B cell (primary cell): ENCODE data around the gene KRTAP10-7. TPM values are rescaled to one million over a fixed set of nuclear protein-coding genes. Genes with fewer than 3 reads are reported as not detected.

Experiments
- ATAC-seq: fragments of 200-7000 bp; cut with Tn5 transposase; one replicate; pipeline ENCODE4 v1.10.0; 2021; ENCODE audit warnings: low read depth, mild to moderate bottlenecking, moderate number of reproducible peaks, moderate library complexity
- CTCF ChIA-PET: fragments of 350-600 bp; sonication (Branson Sonifier 250); formaldehyde crosslinking; loops from one replicate; lab custom pipeline; 2021; ENCODE audit warnings: antibody characterized with exemption, inconsistent platforms; lab: Charles Lee
- POLR2A ChIA-PET: fragments of 350-600 bp; sonication (Branson Sonifier 250); formaldehyde crosslinking; loops from one replicate; lab custom pipeline; 2021; ENCODE audit warnings: antibody characterized with exemption; lab: Charles Lee
- DNase-seq: peaks from one replicate; pipeline ENCODE4 v3.0.0; 2013
- H2AFZ ChIP-seq: 2 replicates; pipeline ENCODE4 v1.6.1; 2012; ENCODE audit warnings: mild to moderate bottlenecking, low read depth, low read length; ENCODE audit not compliant: insufficient read depth, poor library complexity, severe bottlenecking
- H3K27ac ChIP-seq, 2 donors: 1 replicate in 1 of 2; 2 replicates in 1 of 2; pipeline ENCODE4 v1.5.1; 2012 to 2013; ENCODE audit warnings: low read length in 2 of 2, mild to moderate bottlenecking in 2 of 2, moderate library complexity in 1 of 2
- H3K27me3 ChIP-seq, 4 experiments: fragments of 200-600 bp in 1 of 4; sonication (generic) in 1 of 4; replicated peaks in 1 of 4; 1 replicate in 2 of 4; 2 replicates in 2 of 4; pipeline versions ENCODE4 v1.6.1 to v1.7.0; 2013 to 2016; ENCODE audit warnings: low read length in 3 of 4, mild to moderate bottlenecking in 2 of 4, mixed read lengths in 1 of 4, moderate library complexity in 1 of 4; ENCODE audit not compliant: insufficient read depth in 4 of 4, control insufficient read depth in 3 of 4; ENCODE audit errors: control extremely low read depth in 1 of 4
- H3K36me3 ChIP-seq, 2 experiments: replicated peaks in 1 of 2; 1 replicate in 1 of 2; 2 replicates in 1 of 2; pipeline versions ENCODE4 v1.6.1 to v1.7.1; 2013; ENCODE audit warnings: low read length in 1 of 2; ENCODE audit not compliant: insufficient read depth in 2 of 2, control insufficient read depth in 1 of 2; ENCODE audit errors: control extremely low read depth in 1 of 2, extremely low read depth in 1 of 2
- H3K4me1 ChIP-seq, 2 donors: fragments of 200-600 bp in 1 of 2; sonication (generic) in 1 of 2; 1 replicate in 1 of 2; 2 replicates in 1 of 2; pipeline versions ENCODE4 v1.5.1 to v1.6.1; 2013 to 2017; ENCODE audit warnings: low read length in 2 of 2; ENCODE audit not compliant: control insufficient read depth in 2 of 2, insufficient read depth in 2 of 2
- H3K4me2 ChIP-seq: replicated peaks from 2 replicates; pipeline ENCODE3; 2012; ENCODE audit warnings: mild to moderate bottlenecking, low read depth, low read length; ENCODE audit not compliant: poor library complexity, severe bottlenecking
- H3K4me3 ChIP-seq, 5 experiments: fragments of 200-600 bp in 1 of 5; sonication (generic) in 1 of 5; 1 replicate in 3 of 5; 2 replicates in 2 of 5; pipeline versions ENCODE4 v1.5.1 to v1.7.0; 2011 to 2016; ENCODE audit warnings: low read length in 4 of 5, mild to moderate bottlenecking in 4 of 5, low read depth in 2 of 5, control low read depth in 1 of 5, moderate library complexity in 1 of 5; ENCODE audit not compliant: insufficient read depth in 1 of 5; ENCODE audit errors: control extremely low read depth in 1 of 5, extremely low read depth in 1 of 5
- H3K79me2 ChIP-seq: fragments of 200-600 bp; sonication (generic); one replicate; pipeline ENCODE4 v1.6.0; 2016; ENCODE audit warnings: low read length; ENCODE audit not compliant: control insufficient read depth, insufficient read depth
- H3K9ac ChIP-seq: fragments of 200-600 bp; sonication (generic); 2 replicates; pipeline ENCODE4 v1.6.1; 2017; ENCODE audit warnings: mild to moderate bottlenecking, low read length, moderate library complexity
- H3K9me3 ChIP-seq, 3 donors: one replicate each; pipeline versions ENCODE4 v1.6.1 to v1.7.1; 2013; ENCODE audit warnings: low read length in 2 of 3; ENCODE audit not compliant: control insufficient read depth in 2 of 3, insufficient read depth in 1 of 3; ENCODE audit errors: control extremely low read depth in 1 of 3
- H4K20me1 ChIP-seq: 2 replicates; pipeline ENCODE4 v1.6.0; 2012; ENCODE audit warnings: mild to moderate bottlenecking, low read length; ENCODE audit not compliant: insufficient read depth, control insufficient read depth, poor library complexity, severe bottlenecking
- H3K27ac Mint-ChIP-seq: one replicate; pipeline ENCODE4 v1.8.0; 2021; ENCODE audit warnings: mixed read lengths
- H3K27me3 Mint-ChIP-seq: one replicate; pipeline ENCODE4 v1.8.0; 2021; ENCODE audit warnings: mixed read lengths
- H3K4me1 Mint-ChIP-seq: one replicate; pipeline ENCODE4 v1.8.0; 2021; ENCODE audit warnings: mixed read lengths
- H3K4me3 Mint-ChIP-seq: one replicate; pipeline ENCODE4 v1.8.0; 2021; ENCODE audit warnings: mixed read lengths
- H3K9me3 Mint-ChIP-seq: one replicate; pipeline ENCODE4 v1.8.0; 2022; ENCODE audit warnings: mixed read lengths; ENCODE audit not compliant: insufficient read depth
- CTCF ChIP-seq: fragments of 200-600 bp; IDR thresholded peaks from one replicate; pipeline ENCODE4 v1.8.0; 2022; ENCODE audit warnings: antibody characterized with exemption, mild to moderate bottlenecking
- EZH2 ChIP-seq: IDR thresholded peaks from 2 replicates; pipeline ENCODE4 v1.6.1; 2012; ENCODE audit warnings: borderline replicate concordance, low read depth, mild to moderate bottlenecking, moderate library complexity, low read length; ENCODE audit not compliant: insufficient read depth, poor library complexity, severe bottlenecking
- WGBS: methylation state at CpG from one replicate; pipeline ENCODE4 v1.1.5; 2013; ENCODE audit warnings: missing lambda C conversion rate; ENCODE audit not compliant: insufficient coverage; 5-methylcytosine and 5-hydroxymethylcytosine counted together
- intact Hi-C: fragments of 100-400 bp; cut with micrococcal nuclease; formaldehyde crosslinking; loops from one replicate; pipeline ENCODE4 v1.10.0; 2022
- polyA plus RNA-seq: library from polyadenylated mRNA; depleted of rRNA; stranded (reverse); fragments of >200 nt; gene quantifications from 2 replicates; pipeline ENCODE4 v1.2.3, GENCODE V29; 2012
- total RNA-seq, 2 donors: library from RNA; stranded (reverse); fragments of 120-200 nt in 1 of 2; gene quantifications; 1 replicate in 1 of 2; 2 replicates in 1 of 2; pipeline versions ENCODE4 v1.2.3 to v1.2.4, GENCODE V29; 2013 to 2022

The KRTAP10-7 gene
- total and polyA plus RNA-seq, 2 donors (not counting 1 experiment from before 2014, with no cell fraction given), result not detected

DNA sequence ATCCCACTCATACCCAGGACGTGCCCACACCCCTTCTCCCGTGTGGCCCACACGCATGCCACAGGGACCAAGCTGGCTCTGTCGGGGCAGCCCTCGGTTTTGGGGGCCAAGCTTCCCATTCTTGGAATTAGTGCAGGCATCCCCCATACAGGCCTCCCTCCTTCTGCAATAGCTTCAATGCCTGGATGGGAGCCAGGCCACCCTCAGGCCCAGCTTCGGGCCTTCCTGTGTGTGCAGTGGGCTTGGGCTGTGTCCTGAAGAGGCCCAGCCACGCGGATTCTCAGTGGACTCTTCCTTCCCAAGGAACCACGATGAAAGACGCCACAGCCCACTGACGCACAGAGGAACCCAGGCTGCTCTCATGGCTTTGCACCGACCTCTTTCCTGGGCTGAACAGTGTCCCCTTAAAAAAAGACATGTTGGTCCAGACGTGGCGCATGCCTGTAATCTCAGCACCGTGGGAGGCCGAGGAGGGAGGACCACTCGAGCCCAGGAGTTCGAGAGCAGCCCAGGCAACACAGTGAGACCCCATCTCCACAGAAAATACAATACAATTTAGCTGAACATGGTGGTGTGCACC, 49.2 kb downstream of the KRTAP10-7 start:
- H3K27ac Mint-ChIP-seq, result no peak overlapping the region
- H3K4me1 Mint-ChIP-seq, result no peaks in the 10 kb centered on the region
- Histone ChIP-seq H3K9me3 (peaks cover 0 to 15% (median 0%) of the 10 kb centered on the region in 3 donors), H3K4me2 (no peak overlapping the region), H2AFZ (no peak overlapping the region), H3K79me2 (no peaks in the 10 kb centered on the region), H3K27ac (no peak overlapping the region), H3K36me3 (no peaks in the 10 kb centered on the region), H3K27me3 (peaks cover 0 to 2% (median 0%) of the 10 kb centered on the region in 4 experiments), H4K20me1 (no peaks in the 10 kb centered on the region), H3K4me3 (no peak overlapping the region), H3K4me1 (no peaks in the 10 kb centered on the region), H3K9ac (no peak overlapping the region)
- H3K9me3 Mint-ChIP-seq, result peaks cover 5% of the 10 kb centered on the region
- TF ChIP-seq EZH2 (no peak), CTCF (no peak)
- ATAC-seq, result no peak
- no peak for DNase-seq
- no peak overlapping the region for H3K4me3 Mint-ChIP-seq
- ChIA-PET CTCF (no interaction called here), POLR2A (no interaction called here)
- H3K27me3 Mint-ChIP-seq, result peaks cover 9% of the 10 kb centered on the region
- intact Hi-C loops, result no loop called here
- WGBS, result 93% methylated on average over 14 of the region's 18 CpGs

DNA sequence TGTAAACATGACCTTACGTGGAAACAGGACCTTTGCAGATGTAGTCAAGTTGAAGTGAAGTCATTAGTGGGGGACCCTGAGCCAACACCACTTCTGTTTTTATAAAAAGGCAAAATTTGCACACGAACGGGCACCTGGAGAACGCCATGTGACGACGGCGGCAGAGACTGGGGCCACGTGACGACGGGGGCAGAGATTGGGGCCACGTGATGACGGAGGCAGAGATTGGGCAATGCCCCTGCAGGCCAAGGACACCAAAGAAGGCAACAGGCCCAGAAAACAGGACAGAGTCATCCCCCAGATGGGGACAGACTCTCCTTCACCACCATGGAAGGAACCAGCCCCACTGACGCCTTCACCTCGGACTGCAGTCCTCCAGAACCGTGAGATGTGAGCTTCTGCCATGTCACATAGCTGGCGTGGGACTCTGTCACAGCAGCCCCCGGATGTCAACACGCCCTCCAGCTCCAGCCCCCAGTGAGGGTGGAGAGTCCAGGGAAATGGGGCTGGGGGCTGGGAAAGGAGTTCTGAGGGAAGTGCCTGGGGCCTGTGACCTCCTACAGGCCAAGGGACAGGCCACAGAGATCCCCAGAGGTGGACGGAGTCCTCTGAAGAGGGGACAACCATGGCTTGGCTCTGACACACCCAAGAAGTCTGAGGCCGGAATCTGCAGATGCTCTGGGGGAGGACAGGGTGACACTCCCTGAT, 50.0 kb downstream of the KRTAP10-7 start:
- 91% methylated on average over 19 of the region's 20 CpGs for WGBS
- ChIA-PET CTCF (no interaction called here), POLR2A (no interaction called here)
- Histone ChIP-seq H3K27me3 (peaks cover 0 to 2% (median 0%) of the 10 kb centered on the region in 4 experiments), H3K36me3 (no peaks in the 10 kb centered on the region), H3K4me2 (no peak overlapping the region), H3K9ac (no peak overlapping the region), H4K20me1 (no peaks in the 10 kb centered on the region), H3K79me2 (no peaks in the 10 kb centered on the region), H3K9me3 (peaks cover 0 to 15% (median 0%) of the 10 kb centered on the region in 3 donors), H3K4me3 (no peak overlapping the region), H3K27ac (no peak overlapping the region), H2AFZ (no peak overlapping the region), H3K4me1 (no peaks in the 10 kb centered on the region)
- ATAC-seq (no peak), DNase-seq (no peak)
- Mint-ChIP-seq H3K4me1 (no peaks in the 10 kb centered on the region), H3K27me3 (peaks cover 6% of the 10 kb centered on the region), H3K27ac (no peak overlapping the region), H3K9me3 (no peaks in the 10 kb centered on the region), H3K4me3 (no peak overlapping the region)
- TF ChIP-seq EZH2, result no peak
- no peak for TF ChIP-seq CTCF
- intact Hi-C loops, result no loop called here
